ENCODE data around the gene RAB9A.

The RAB9A gene

DNA sequence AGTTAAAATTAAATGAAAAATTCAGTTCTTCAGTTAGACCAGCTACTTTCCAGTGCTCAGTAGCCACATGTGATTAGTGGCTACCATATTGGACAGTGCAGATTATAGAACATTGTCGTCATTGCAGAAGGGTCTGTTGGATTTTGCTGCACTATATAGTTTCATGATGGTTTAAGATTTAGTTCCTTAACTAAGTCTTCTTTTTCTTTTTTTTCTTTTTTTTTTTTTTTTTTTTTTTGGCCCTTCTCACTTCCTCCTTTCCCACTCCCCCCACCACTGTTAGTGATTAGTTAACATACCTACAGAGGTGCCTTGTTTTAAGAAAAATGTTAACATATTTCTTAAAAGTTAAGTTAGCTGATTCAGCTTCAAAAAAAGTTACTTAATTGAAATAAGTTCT, 9.0 kb downstream of the RAB9A start:
- TF ChIP-seq, protein P1, sequence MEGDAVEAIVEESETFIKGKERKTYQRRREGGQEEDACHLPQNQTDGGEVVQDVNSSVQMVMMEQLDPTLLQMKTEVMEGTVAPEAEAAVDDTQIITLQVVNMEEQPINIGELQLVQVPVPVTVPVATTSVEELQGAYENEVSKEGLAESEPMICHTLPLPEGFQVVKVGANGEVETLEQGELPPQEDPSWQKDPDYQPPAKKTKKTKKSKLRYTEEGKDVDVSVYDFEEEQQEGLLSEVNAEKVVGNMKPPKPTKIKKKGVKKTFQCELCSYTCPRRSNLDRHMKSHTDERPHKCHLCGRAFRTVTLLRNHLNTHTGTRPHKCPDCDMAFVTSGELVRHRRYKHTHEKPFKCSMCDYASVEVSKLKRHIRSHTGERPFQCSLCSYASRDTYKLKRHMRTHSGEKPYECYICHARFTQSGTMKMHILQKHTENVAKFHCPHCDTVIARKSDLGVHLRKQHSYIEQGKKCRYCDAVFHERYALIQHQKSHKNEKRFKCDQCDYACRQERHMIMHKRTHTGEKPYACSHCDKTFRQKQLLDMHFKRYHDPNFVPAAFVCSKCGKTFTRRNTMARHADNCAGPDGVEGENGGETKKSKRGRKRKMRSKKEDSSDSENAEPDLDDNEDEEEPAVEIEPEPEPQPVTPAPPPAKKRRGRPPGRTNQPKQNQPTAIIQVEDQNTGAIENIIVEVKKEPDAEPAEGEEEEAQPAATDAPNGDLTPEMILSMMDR (conservative IDR thresholded peaks at IDR 0.05; ENCODE audit: control insufficient read depth, insufficient read depth, low read depth, low read length), result no peak
- no peak overlapping the region for H3K4me3 ChIP-seq (ENCODE audit: control insufficient read depth, low read depth, low read length)
- no peak for DNase-seq (ENCODE audit: low read depth)

DNA sequence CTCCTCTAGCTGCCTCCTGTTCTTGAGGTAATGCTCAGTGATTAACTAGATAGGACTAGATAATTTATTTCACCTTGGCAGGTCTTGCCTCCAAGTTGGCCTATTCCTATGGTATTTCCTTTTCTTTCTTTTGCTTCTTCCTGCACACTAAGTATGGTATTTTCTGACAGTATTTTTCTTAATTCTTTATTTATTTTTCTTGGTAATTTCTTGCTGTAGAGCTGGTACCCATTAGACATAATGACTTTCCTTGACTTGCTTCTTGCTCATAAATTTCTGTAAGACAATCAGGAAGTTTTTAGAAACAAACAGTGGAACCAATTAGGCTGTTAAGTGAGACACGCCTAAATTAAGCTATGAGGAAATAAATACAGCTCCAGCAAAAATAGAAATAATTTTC, 9.5 kb downstream of the RAB9A start:
- H3K4me3 ChIP-seq (ENCODE audit: control insufficient read depth, low read depth, low read length), result no peak overlapping the region
- TF ChIP-seq, protein P1 (conservative IDR thresholded peaks at IDR 0.05; ENCODE audit: control insufficient read depth, insufficient read depth, low read depth, low read length), result no peak

DNA sequence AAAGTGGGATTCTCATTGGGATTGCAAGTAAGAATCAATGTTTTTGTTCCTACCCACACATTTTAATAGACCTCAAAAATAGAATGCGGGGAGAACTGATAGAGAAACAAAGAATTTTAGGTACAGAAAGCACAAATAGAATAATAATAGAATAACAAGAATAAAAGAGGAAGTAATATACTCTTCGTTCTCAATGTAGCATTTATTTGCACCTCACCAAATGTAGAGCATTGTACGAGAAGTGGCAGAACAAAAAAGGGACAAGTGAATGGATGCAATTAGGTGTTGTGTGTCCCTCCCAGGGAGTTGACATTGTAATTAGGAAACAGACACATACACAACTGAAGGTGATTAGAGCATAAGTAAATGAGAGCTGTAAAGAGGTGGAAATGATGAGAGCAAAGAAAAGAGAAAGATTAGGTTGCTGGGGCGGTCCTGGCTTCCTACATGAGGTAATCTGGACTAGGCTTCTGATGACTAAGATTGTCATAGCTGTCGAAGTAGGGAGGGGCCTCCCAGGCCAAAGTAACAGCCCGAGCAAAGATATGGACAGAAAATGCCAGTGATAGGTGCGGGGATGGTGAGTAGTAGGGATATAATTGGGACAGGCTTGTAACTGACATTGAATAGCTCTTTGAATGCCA, 10.4 kb downstream of the RAB9A start:
- peak; percentile 46 for DNase-seq (ENCODE audit: low read depth)

More for the DNA sequence above, 9.5 kb downstream of the RAB9A start:
- DNase-seq (ENCODE audit: low read depth), result no peak

DNA sequence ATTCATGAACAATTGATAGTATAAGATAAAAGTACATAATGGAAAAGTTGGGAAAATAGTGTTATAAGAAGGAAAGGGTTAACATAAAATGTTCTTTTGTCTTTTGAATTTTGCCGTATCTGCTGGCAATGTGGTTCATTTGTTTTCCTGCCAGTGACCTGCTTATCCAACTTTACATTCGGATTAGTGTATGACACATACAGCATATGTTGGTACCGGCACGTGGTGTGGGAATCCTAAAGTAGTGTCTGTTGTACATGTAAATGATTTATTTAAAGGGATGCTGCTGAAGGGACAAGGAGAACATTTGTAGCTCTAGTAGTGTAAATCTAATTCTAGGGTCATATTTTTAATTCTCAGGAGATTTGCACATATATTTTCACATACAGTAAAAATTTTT, 11.5 kb downstream of the RAB9A start:
- DNase-seq (ENCODE audit: low read depth), result peak; percentile 30
- no peak overlapping the region for H3K4me3 ChIP-seq (ENCODE audit: control insufficient read depth, low read depth, low read length)
- TF ChIP-seq, protein P1 (conservative IDR thresholded peaks at IDR 0.05; ENCODE audit: control insufficient read depth, insufficient read depth, low read depth, low read length), result no peak

More for the DNA sequence above, 10.4 kb downstream of the RAB9A start:
- TF ChIP-seq, protein P1 (conservative IDR thresholded peaks at IDR 0.05; ENCODE audit: control insufficient read depth, insufficient read depth, low read depth, low read length), result no peak
- H3K4me3 ChIP-seq (ENCODE audit: control insufficient read depth, low read depth, low read length), result no peak overlapping the region

DNA sequence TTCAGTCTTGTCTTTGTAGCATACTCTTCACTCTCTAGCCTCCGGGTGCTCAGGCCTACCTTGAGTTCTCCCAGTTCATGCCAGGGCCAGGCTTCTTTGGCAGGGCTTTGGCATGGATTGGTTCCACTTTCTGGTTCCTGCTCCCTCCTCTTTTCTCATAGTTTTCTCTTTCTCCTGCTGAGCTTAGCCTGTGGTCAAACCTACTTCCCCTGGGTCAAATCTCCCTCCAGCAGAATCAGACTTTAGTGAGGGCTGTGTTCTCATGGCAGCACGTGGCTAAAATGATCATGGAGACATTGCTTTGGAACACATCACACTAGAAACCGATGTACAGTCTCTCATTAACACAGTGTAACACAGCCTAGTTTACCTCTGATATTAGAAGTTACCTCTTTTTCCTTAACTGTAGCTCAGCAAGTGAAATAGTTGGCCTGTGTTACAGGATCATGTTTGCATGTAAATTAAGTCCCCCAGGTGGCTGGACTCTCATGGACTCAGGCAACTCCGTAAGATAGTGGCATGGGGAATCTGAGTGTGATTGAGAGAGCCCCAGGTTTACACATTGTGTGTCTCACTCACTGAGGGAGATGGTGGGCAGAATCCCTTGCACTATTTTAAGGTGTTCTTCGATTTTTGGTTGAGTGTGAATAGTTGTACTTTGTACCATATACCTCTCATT, 13.3 kb downstream of the RAB9A start:
- H3K4me3 ChIP-seq (ENCODE audit: control insufficient read depth, low read depth, low read length), result no peak overlapping the region
- DNase-seq (ENCODE audit: low read depth), result no peak
- TF ChIP-seq, protein P1 (conservative IDR thresholded peaks at IDR 0.05; ENCODE audit: control insufficient read depth, insufficient read depth, low read depth, low read length), result no peak

DNA sequence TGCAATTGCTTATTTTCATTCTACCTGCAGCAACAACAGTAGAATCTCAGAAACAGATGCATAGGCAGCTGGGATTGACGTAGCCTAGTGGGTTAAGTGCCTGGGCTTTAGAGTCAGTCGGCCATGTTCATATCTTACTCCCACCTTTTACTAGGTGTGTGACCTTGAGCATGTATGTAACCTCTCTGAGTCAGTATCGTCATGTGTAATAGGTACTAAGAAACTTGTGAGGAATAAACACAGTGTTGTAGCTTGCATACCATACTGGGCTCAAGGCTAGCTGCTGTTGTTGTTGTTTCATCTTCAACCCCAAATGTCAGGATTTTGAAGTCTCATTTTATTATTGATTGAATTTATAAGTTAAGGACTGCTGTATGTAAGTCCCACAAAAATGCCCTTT, 14.2 kb downstream of the RAB9A start:
- no peak for DNase-seq (ENCODE audit: low read depth)
- H3K4me3 ChIP-seq (ENCODE audit: control insufficient read depth, low read depth, low read length), result no peak overlapping the region
- TF ChIP-seq, protein P1 (conservative IDR thresholded peaks at IDR 0.05; ENCODE audit: control insufficient read depth, insufficient read depth, low read depth, low read length), result no peak

Data from fibroblast of mammary gland (primary cell).